ENCODE measurements around the gene CDH2.

The CDH2 gene

DNA sequence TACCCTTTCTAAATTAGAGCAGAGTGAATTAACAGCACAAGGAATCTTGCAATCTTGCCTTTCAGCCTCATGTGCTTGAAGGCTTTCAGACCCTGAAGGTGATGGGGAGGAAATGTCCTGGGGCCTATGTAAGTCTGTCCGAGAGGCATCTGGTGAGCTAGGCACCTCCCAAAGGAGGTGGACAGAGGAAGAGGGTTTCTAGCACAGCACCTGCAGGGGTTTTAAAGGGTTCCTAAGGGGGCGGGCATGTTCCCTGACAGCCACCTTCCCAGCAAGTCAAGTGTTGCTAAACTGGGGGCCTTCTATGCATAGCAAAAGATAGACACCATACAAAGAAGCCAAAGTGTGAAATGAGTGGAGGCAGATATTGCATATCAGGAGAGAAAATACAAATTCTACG lies 88.5 kb downstream of the CDH2 start:
- no peak for DNase-seq (ENCODE audit: low read depth)

GRCh38 chr18:28086670-28087552 lies 90.0 kb downstream of the CDH2 start:
- DNase-seq (ENCODE audit: low read depth) = no peak

- no peak for DNase-seq (ENCODE audit: low read depth)
Observed at GRCh38 chr18:28081516-28081915, 95.4 kb downstream of the CDH2 start.

DNA sequence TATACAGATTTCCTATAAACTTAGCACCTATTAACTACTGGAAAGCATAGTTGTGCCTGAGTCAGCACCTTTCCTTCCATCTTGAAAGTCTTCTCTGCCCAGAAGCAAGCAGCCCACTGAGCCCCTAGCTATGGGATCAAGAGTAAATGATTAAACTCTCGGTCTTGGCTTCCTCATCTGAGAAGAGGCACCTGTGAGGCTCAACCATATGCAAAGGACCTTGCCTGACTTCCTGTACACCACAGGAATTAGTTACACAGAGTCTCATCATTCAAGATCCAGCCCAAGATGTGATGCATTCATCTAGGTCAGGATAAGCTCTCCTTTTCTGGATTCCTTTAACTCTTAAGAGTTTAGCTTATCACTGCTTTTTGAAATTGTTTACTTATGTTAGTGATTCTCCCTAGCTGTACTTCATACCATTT lies 96.0 kb downstream of the CDH2 start:
- DNase-seq (ENCODE audit: low read depth) = no peak

- no peak for DNase-seq (ENCODE audit: low read depth)
Observed at GRCh38 chr18:28079883-28080282, 97.0 kb downstream of the CDH2 start.

GRCh38 chr18:28078849-28079248 lies 98.1 kb downstream of the CDH2 start:
- DNase-seq (ENCODE audit: low read depth) = no peak

DNA sequence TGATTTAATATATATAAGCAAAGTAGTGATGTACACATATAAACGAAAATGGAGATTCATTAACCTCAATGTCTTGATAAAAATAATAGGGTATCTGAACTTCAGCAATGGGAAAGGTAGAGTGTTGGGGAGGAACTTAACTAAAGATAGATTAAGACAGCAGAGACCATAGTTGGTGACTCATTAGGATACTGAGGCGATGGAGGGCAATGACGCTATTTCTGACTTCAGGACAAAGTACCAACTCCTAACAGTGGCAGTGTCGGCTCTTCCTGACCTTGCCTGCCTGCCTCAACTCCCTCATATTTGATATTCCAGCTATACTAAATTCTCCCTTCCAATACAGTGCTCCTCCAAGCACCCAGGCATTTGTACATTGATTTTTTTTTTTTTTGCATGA lies 98.6 kb downstream of the CDH2 start:
- DNase-seq (ENCODE audit: low read depth) = no peak

DNA sequence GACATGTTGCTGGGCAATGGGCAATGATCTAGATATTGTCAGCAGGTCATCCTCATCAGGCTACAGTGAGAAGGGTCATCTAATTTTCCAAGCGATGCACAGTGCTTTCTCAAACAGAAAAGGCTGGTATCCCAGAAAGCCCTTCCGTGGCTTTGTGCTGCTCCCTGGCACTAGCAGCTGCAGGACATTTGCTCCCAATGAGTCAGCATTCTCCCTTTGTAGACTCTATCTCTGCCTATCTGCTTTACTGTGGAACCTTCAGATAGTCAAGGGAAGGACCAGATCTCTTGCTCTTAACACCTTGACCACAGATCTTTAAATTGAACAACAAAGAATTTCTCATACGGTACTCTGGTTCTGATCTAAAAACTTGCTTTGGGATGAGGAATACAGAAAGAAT lies 101.4 kb downstream of the CDH2 start:
- no peak for DNase-seq (ENCODE audit: low read depth)

DNA sequence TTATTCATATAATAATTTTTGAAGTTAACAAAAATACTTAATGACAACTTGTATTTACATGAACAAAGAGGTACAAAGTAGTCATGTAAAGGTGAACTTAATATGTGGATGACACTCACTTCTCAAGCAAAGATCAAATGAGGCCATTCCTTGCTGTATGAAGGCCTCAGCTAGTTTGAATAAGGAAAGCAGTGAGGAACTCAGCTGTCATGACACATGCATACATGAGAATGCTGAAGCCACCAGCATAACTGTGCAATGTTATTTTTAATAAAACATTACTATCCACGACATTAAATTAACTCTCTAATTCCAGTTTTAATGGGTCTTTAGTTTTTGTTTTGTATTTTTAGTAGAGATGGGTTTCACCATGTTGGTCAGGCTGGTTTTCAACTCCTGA lies 102.9 kb downstream of the CDH2 start:
- no peak for DNase-seq (ENCODE audit: low read depth)

- no peak for DNase-seq (ENCODE audit: low read depth)
Observed at GRCh38 chr18:28073658-28074057, 103.3 kb downstream of the CDH2 start.

- DNase-seq (ENCODE audit: low read depth) = no peak
Observed at GRCh38 chr18:28071199-28071598, 105.7 kb downstream of the CDH2 start.

DNA sequence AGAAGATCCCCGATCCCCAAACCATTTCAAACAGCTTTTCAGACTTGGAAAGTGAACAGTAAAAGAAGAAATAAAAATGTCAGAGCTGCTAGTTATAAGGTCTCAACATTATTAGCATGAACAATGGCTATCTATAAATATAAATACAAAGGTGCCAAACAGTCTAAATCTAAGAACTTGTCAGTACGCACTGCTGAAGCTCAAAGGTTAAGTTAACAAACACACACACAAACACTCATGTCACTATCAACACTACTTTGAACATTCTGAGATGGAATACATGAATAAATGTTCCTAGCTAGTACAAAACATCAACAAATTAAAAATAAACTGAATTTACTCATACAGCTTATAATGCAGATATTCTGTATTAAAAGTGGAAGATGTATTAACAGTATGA lies 108.7 kb downstream of the CDH2 start:
- DNase-seq (ENCODE audit: low read depth) = no peak

- DNase-seq (ENCODE audit: low read depth) = no peak
Observed at GRCh38 chr18:28067346-28067745, 109.6 kb downstream of the CDH2 start.

GRCh38 chr18:28065793-28066186 lies 111.1 kb downstream of the CDH2 start:
- no peak for DNase-seq (ENCODE audit: low read depth)

DNA sequence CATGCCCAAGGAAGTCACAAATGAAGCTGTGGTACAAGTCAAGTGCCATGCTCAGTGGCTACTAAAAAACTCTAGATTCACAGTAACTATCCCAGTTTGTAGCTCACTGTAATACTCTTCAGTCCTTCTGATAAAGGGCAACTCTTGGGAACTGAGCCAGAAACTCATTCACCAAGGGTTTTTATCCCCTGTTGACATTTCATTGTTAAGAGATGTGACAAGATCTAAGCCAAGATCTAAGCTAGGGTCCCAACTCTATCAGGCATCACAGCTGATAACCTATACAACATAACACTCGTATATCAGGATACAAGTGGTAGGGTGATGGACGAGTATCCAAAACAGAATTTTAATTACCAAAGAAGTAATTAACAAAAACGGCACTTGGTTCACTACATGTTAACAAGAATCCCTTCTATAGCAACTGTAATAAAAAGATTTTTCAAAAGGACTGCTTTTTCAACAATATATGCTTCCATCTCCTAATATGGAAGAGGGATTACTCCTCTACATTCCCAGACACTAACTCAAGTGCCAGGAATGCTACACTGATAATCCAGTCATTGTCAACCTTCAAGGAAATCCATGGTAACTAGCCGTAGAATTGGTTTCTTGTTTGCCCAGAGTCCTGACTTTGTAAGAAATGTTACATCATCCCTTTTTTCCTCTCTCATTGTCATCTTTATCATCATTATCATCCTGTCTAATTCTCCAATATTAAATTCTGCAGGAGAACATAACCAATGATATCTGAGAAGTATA lies 111.7 kb downstream of the CDH2 start:
- no peak for DNase-seq (ENCODE audit: low read depth)

DNA sequence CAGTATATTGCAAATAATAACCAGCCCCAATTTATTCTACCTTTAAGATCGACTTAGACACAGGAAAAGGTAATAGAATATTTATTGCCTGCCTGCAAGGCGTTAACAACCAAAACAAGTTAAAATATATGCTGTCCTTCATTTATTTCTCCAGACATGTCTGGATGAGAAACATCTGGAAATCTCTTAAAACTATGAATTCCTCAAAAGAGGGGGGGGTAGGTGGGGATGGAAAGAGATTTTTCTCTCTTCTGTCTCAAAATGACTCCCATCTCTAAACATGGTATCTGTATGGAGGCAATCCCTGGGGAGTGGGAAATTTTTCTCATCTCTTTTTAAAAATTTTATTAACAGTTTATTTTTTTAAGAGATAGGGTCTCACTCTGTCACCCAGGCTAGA lies 113.0 kb downstream of the CDH2 start:
- no peak for DNase-seq (ENCODE audit: low read depth)

DNA sequence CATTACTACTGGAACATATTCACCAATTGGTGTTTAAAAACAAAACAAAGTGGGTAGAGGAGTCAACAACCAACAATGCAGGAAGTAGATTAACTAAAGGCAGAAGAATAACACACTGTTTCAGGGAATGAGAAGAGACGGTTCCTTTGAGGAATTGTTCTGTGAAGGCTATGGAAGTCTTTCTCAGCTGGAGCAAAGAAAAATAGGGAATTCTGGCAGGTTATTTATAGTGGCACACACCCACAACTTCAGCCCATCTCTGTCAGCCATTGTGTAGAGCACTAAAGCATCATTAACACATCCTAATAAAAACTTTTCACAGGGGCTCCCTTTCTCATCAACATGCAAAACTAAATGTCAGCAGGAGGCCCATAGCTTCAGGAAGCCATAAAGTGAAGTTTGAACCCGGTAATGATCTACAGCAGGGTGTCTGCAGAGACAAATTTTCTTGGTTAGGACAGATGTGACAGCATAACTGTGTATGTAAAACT lies 113.6 kb downstream of the CDH2 start:
- DNase-seq (ENCODE audit: low read depth) = no peak

GRCh38 chr18:28062443-28062842 lies 114.5 kb downstream of the CDH2 start:
- no peak for DNase-seq (ENCODE audit: low read depth)

DNA sequence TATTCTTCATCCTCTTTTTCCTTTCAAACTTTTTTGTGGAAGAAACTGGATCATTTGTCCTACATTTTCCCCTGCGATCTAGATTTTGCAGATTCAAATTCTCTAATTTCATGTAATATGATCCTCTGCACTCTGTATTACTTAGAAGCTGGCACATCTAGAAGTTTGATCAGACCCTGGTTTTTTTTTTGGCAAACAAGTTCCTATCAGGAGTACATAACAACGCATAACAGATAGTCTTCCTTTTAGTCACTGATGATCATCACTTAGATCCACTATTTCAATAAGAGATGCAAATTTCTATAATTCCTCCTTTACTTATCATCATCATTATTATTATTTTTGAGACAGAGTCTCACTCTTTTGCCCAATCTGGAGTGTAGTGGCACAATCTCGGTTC lies 117.1 kb downstream of the CDH2 start:
- DNase-seq (ENCODE audit: low read depth) = no peak

DNA sequence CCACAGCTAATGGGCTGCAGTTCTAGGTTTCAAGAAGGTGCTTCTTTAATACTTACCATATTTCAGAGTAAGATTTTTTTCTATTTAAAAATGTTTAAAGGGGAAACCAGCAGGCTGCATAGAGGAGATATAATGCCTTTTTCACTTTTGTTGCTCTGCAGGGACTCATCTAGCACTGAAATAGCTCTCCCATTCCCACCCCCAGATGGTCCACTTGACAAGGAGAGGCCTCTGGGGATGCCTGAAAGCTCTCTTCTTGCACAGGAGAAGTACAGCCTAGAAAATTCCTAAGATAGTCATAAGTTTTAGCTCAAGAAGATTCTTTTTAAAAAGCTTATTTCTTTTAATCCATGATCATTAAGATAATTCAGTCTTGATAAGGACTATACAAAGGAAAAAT lies 126.4 kb downstream of the CDH2 start:
- no peak for DNase-seq (ENCODE audit: low read depth)

GRCh38 chr18:28048612-28049011 lies 128.3 kb downstream of the CDH2 start:
- DNase-seq (ENCODE audit: low read depth) = no peak

- DNase-seq (ENCODE audit: low read depth) = no peak
Observed at GRCh38 chr18:28045880-28046279, 131.1 kb downstream of the CDH2 start.

DNA sequence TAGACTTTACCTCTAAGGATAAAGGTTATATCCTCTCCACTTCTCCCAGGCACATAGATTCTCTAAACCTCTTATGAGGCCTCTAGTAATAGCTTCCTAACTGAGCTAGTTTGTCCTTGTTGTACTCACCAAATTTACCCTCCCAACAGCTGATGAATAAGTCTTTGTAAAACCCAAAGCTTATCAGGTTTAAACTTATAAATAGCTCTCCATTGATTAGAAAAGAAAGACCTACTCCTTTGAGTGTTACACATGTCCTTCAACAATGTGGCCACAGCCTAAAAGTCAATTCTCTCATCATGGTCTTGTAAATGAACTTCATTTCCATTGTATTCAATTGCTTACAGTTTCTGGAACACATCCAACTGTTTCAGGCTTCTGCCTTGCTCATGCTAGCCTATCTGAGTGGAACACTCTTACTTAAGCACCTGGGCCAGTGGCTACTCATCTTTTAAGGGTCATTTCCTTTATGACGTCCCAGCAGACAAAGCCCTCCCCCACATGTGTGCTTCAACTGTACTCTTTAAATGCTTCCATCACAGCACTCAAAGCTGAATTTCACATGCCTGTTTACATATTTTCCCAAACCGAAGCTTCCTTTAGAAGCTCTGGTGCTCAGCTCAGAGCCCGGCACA lies 131.6 kb downstream of the CDH2 start:
- DNase-seq (ENCODE audit: low read depth) = no peak
